Ureter (tissue), 1 donor: ENCODE data around the gene TFEC. TPM values are rescaled to one million over a fixed set of nuclear protein-coding genes. Genes with fewer than 3 reads are reported as not detected.
"Not testable (repeated sequence)": the region's sequence is repeated elsewhere in the genome, so short reads cannot be mapped to it uniquely, and the experiment has no call there.

Source experiments
- DNase-seq: peaks from one replicate; pipeline ENCODE4 v3.0.0-alpha.2; 2020; ENCODE audit warnings: low spot score
- total RNA-seq: library from RNA; stranded (reverse); gene quantifications from one replicate; pipeline ENCODE4 v1.2.4, GENCODE V29; 2023
- donor health status: DM: yes; HTN: yes; CAD: no.

TFEC gene
- total RNA-seq, 1 donor from 2014 or later: 5.6 TPM

DNA sequence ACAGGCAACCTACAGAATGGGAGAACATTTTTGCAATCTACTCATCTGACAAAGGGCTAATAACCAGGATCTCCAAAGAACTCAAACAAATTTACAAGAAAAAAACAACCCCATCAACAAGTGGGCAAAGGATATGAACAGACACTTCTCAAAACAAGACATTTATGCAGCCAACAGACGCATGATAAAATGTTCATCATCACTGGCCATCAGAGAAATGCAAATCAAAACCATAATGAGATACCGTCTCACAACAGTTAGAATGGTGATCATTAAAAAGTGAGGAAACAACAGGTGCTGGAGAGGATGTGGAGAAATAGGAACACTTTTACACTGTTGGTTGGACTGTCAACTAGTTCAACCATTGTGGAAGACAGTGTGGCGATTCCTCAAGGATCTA is 100.8 kb downstream of the TFEC start:
- DNase-seq: not testable (repeated sequence)

- DNase-seq: no peak
Measured at GRCh38 chr7:115924411-115924810, 106.2 kb downstream of the TFEC start.

DNA sequence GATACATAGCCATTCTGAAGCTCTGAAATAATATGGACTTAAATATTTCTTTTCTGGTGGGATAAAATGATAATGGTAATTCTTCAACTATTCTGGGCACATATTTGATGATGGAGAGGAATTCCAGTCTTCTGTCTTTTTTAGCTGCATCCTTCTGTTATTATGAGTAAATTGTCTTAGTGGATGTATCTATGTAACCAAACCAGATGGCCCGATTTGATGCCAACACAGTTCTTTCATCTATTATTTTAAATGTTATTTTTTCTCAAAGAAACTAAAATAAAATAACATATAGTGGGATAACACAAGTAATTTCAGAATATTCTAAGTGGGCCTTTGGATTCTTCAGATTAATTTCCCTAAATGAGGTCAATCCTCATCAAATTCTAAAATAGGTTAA is 110.2 kb downstream of the TFEC start:
- DNase-seq: no peak

DNA sequence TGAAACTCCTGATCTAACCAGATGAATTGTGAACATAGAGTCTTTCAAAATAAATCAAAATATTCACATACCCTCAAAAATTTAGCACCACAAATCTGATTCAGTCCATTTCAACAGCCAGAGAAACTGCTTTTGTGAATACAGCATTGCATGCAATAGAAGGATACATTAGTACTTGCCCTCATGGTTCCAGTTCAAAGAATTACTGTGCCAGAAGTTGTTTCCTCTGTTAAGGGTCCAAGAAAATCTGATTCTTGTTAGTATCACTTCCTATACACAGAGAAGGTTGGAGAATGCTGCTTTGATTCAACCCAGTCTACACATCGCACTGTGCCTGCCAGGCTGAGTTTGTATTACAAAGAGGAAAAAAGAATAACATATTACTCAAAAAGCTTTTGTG is 115.6 kb downstream of the TFEC start:
- no peak for DNase-seq

- DNase-seq: no peak
Measured at GRCh38 chr7:115911465-115911864, 119.1 kb downstream of the TFEC start.

DNA sequence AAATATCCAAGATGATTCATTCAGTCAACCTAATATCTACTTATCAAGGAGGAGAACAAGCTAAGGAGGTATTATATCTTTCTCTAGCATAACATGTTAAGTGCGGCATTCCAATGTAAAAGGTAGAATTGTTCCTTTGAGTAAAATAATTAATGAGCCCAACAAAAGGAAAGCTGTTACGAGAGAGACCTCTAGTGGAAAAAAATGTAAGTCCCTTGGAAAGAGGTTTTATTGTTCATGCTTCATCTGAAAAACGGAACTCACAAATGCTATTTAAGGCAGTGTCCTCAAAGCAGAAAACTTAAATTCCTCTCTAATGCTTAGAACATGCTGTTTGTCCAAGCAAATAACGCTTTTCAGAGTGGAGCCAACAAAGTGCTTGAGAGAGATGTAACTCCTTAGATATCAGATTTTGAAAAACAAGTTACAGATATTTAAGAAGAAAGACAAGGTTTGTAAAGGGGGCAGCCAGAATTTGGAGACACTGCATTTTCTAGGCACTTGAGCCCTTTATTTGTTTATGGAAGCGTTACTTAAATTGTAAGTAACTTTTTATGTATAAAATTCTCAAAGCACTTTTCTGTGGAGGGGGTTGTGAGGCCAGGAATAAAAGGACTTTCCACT is 119.9 kb downstream of the TFEC start:
- no peak for DNase-seq

DNA sequence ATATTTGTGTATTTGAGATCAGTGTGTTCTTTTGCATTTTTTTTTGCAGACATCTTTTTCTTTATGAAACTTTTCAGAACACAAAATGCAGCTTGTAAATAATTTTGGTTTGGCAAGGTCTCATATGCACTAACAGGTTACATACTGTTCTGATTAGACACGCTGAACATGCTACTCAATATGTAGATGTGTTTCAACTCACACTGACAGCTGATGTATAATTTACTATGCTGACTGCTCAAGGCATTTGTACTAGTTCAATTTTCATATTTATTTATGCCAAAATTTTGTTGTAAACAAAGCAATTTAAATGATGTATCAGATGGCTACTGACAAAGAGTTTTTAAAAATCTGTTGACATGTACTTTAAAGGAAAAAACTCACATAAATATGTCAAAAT is 123.8 kb downstream of the TFEC start:
- no peak for DNase-seq

GRCh38 chr7:115889669-115889984 is 140.9 kb downstream of the TFEC start:
- DNase-seq: no peak

- no peak for DNase-seq
Measured at GRCh38 chr7:115888981-115889668, 141.4 kb downstream of the TFEC start.

DNA sequence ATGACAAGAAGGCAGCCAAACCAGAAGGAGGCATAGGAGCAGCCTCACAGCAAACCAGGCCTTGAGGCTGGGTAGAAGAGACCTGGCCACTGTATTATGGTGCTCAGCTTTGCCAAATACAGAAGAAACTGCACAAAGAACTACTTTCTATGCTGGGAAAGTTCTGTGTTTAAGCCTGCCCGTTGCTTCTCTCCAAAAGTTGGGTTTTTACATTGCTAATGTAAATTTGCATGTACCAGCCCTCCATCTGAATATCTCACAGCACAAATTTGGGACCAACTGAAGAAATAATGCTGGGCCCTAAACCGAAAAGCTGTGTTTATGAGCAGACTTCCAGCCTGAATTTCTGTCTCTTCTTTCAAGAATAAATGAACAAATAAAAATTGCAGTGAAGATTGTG is 145.0 kb downstream of the TFEC start:
- DNase-seq: no peak

Other genes starting within 250 kb of the TFEC start
- gene TES, start 179.8 kb upstream of the TFEC start, total RNA-seq: 74.3 TPM